CD4-positive, alpha-beta T cell treated with Interleukin-12 subunit alpha and Interleukin-12 subunit beta, for 1 hour (primary cell): ENCODE data around the gene SNRPE.

ENCODE experiments used
- DNase-seq: peaks from one replicate; pipeline ENCODE4 v3.0.0-alpha.2; 2020

The SNRPE gene

GRCh38 chr1:203888807-203889251 is 27.4 kb downstream of the SNRPE start:
- DNase-seq: no peak

GRCh38 chr1:203891950-203892349 is 30.6 kb downstream of the SNRPE start:
- DNase-seq: no peak

DNA sequence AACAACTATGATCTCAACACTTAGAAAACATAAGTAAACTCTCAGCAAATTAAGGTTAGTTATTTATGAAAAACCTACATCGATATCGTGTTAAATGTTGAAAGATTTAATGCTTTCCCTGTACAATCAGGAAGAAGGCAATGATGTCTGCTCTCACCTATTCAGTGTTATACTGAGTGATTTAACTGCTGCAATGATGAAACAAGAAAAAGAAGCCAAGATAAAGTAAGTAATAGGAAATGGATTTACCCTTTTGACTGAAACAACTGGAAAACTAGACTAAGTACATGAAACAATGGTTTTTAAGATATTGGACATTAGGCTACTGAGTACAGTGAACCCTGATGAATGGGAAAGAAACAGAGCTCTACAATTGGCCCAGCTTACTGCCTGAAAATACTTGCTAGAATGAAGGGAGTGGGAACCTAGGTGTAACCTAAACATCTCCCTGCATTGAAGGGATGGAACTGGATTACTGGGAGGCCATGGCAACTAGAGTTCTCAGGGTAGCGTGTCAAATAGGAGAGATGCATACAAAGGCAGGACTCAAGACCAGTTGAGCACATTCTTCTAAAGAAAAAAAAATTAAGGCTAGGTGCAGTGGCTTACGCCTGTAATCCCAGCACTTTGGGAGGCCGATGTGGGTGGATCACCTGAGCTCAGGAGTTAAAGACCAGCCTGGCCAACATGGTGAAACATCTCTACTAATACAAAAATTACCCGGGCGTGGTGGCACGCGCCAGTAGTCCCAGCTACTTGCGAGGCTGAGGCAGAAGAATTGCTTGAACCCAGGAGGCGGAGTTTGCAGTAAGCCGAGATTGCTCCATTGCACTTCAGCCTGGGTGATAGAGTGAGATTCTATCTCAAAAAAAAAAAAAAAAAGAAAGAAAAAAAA is 37.3 kb downstream of the SNRPE start:
- no peak for DNase-seq

GRCh38 chr1:203899353-203899716 is 37.9 kb downstream of the SNRPE start:
- no peak for DNase-seq

- no peak for DNase-seq
Observed at GRCh38 chr1:203899869-203900714, 38.7 kb downstream of the SNRPE start.

DNA sequence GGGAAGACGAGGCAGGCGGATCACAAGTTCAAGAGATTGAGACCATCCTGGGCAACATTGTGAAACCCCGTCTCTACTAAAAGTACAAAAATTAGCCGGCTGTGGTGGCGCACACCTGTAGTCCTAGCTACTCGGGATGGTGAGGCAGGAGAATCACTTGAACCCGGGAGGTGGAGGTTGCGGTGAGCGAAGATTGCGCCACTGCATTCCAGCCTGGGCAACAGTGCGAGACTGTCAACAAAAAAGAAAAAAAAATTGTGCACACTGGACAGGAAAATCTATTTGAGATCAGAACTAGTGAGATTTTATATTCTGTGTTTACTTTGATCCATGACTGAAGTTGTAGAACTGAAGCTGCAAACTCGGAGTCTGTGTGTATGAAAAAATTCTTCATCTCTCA is 40.2 kb downstream of the SNRPE start:
- DNase-seq: no peak

DNA sequence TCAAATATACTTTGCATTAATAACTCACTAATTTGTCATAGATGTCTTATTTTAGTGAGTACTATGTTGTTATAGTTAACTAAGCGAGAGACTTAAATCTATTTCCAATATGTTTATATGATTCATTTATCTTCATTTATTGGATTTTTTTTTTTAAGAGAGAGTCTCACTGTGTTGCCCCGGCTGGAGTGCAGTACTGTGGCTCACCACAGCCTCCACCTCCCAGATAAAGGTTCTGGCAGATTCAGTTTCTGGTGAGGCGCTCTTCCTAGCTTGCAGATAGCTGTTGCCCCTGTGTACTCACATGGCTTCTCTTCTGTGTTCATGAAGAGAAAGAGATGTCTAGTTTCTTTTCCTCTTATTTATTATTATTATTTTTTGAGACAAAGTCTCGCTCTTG is 43.9 kb downstream of the SNRPE start:
- no peak for DNase-seq

- DNase-seq: no peak
Observed at GRCh38 chr1:203906932-203907331, 45.5 kb downstream of the SNRPE start.

- DNase-seq: no peak
Observed at GRCh38 chr1:203907901-203908300, 46.5 kb downstream of the SNRPE start.

DNA sequence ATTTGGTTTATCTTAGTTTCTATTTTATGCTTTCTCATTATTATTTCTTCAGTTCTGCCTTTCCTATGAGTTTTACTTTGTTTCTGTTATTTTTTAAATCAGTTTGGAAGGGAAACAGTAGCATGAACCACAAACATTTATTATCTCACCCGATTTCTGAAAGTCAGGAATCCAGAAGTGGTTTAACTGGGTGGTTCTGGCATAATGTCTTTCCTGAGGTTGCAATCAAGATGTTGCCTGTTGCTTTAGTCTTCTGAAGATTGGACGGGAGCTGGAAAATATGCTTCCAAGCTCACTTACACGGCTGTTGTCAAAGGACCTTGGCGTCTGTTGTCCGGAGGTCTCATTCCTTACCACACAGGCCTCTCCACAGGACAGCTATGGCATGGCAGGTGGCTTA is 50.4 kb downstream of the SNRPE start:
- DNase-seq: no peak

DNA sequence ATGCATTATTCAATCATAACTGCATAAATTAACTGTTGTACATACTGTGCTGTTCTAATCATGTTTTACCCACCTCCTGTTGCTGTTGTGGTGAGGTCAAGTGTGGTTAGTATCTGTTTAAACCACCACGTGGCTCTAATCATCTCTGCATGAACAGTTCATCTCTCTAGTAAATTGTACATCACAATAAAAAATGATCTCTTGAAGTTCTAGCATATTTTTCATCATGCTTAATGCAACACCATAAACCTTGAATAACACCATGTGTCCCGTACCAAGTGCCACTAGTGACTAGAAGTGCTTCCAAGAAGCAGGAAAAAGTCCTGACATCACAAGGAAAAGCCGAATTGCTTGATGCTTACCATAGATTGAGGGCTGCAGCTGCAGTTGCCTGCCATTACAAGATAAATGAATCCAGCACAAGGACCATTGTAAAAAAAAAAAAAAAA is 51.7 kb downstream of the SNRPE start:
- no peak for DNase-seq

DNA sequence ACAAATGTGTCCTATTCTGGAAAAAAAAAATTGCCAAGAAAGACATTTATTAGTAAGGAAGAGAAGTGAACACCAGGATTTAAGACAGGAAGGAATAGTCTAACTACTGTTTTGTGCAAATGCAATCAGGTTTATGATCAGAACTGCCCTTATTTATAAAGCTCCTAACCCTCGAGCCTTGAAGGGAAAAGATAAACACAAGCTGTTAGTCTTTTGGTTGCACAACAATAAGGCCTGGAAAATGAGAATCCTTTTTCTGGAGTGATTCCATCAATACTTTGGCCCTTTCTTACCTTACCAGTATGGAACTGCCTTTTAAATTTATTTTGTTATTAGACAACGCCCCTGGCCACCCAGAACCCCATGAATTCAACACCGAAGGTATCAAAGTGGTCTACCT is 52.9 kb downstream of the SNRPE start:
- DNase-seq: no peak

DNA sequence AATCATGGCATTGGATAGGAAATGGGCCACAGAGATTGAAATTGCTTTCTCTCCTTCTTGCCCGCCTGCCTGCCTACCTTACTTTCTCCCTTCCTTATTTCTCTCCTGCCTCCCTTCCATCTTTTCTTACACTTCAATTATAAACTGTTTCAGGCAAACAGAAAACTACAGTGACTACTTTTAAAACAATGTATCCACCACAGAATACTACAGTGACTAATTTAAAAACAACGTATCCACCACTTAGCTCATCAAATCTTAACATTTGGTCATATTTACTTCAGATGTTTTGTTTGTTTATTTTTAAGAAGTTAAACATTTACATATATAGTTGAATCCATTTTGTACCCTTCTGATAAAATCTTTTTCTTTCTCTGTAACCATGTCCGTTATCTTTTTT is 54.4 kb downstream of the SNRPE start:
- no peak for DNase-seq

DNA sequence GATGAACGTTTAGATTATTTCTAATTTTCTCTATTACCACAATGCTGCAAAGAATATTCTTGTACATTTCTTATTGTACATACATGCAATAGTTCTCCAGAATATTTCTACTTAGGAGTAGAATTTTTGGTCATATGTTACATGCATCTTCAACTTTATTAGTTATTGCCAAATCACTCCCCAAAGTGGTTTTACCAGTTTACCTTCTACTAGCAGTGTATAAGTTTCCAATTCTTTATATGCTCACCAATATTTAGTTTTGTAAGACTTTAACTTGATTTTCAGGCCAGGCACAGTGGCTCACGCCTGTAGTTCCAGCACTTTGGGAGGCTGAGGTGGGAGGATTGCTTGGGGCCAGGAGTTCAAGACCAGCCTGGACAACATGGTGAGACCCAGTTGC is 55.4 kb downstream of the SNRPE start:
- DNase-seq: no peak
